Measurements from ENCODE around the gene SLC7A4.

- TF ChIP-seq, protein P1, sequence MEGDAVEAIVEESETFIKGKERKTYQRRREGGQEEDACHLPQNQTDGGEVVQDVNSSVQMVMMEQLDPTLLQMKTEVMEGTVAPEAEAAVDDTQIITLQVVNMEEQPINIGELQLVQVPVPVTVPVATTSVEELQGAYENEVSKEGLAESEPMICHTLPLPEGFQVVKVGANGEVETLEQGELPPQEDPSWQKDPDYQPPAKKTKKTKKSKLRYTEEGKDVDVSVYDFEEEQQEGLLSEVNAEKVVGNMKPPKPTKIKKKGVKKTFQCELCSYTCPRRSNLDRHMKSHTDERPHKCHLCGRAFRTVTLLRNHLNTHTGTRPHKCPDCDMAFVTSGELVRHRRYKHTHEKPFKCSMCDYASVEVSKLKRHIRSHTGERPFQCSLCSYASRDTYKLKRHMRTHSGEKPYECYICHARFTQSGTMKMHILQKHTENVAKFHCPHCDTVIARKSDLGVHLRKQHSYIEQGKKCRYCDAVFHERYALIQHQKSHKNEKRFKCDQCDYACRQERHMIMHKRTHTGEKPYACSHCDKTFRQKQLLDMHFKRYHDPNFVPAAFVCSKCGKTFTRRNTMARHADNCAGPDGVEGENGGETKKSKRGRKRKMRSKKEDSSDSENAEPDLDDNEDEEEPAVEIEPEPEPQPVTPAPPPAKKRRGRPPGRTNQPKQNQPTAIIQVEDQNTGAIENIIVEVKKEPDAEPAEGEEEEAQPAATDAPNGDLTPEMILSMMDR (IDR thresholded peaks at IDR 0.05 in 2 of 3, conservative IDR thresholded peaks at IDR 0.05 in 1 of 3; ENCODE audit: control insufficient read depth in 2 of 3, extremely low read depth in 1 of 3, insufficient read depth in 1 of 3, low read depth in 3 of 3, low read length in 3 of 3), result no peak
- TF ChIP-seq EZH2 (IDR thresholded peaks at IDR 0.05; ENCODE audit: borderline replicate concordance, control insufficient read depth, low read depth, low read length), result no peak
- TF ChIP-seq, protein P2, sequence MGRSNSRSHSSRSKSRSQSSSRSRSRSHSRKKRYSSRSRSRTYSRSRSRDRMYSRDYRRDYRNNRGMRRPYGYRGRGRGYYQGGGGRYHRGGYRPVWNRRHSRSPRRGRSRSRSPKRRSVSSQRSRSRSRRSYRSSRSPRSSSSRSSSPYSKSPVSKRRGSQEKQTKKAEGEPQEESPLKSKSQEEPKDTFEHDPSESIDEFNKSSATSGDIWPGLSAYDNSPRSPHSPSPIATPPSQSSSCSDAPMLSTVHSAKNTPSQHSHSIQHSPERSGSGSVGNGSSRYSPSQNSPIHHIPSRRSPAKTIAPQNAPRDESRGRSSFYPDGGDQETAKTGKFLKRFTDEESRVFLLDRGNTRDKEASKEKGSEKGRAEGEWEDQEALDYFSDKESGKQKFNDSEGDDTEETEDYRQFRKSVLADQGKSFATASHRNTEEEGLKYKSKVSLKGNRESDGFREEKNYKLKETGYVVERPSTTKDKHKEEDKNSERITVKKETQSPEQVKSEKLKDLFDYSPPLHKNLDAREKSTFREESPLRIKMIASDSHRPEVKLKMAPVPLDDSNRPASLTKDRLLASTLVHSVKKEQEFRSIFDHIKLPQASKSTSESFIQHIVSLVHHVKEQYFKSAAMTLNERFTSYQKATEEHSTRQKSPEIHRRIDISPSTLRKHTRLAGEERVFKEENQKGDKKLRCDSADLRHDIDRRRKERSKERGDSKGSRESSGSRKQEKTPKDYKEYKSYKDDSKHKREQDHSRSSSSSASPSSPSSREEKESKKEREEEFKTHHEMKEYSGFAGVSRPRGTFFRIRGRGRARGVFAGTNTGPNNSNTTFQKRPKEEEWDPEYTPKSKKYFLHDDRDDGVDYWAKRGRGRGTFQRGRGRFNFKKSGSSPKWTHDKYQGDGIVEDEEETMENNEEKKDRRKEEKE (IDR thresholded peaks at IDR 0.05), result no peak
- TF ChIP-seq SPI1 (IDR thresholded peaks at IDR 0.05; ENCODE audit: borderline replicate concordance, insufficient read depth, low read depth, low read length), result no peak
Measured at GRCh38 chr22:20992056-20992442, 40.3 kb downstream of the SLC7A4 start.

Data from GM12878 (cell line).